GM21786 (cell line): ENCODE measurements around the gene NRK.
"Not testable (repeated sequence)": the region's sequence is repeated elsewhere in the genome, so short reads cannot be mapped to it uniquely, and the experiment has no call there.

Source experiments
- ATAC-seq: cut with Tn5 transposase; IDR thresholded peaks from one replicate; pipeline ENCODE4 v1.9.1; 2021; ENCODE audit not compliant: unreplicated experiment

NRK gene, protein sequence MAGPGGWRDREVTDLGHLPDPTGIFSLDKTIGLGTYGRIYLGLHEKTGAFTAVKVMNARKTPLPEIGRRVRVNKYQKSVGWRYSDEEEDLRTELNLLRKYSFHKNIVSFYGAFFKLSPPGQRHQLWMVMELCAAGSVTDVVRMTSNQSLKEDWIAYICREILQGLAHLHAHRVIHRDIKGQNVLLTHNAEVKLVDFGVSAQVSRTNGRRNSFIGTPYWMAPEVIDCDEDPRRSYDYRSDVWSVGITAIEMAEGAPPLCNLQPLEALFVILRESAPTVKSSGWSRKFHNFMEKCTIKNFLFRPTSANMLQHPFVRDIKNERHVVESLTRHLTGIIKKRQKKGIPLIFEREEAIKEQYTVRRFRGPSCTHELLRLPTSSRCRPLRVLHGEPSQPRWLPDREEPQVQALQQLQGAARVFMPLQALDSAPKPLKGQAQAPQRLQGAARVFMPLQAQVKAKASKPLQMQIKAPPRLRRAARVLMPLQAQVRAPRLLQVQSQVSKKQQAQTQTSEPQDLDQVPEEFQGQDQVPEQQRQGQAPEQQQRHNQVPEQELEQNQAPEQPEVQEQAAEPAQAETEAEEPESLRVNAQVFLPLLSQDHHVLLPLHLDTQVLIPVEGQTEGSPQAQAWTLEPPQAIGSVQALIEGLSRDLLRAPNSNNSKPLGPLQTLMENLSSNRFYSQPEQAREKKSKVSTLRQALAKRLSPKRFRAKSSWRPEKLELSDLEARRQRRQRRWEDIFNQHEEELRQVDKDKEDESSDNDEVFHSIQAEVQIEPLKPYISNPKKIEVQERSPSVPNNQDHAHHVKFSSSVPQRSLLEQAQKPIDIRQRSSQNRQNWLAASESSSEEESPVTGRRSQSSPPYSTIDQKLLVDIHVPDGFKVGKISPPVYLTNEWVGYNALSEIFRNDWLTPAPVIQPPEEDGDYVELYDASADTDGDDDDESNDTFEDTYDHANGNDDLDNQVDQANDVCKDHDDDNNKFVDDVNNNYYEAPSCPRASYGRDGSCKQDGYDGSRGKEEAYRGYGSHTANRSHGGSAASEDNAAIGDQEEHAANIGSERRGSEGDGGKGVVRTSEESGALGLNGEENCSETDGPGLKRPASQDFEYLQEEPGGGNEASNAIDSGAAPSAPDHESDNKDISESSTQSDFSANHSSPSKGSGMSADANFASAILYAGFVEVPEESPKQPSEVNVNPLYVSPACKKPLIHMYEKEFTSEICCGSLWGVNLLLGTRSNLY (N-terminal part only)

DNA sequence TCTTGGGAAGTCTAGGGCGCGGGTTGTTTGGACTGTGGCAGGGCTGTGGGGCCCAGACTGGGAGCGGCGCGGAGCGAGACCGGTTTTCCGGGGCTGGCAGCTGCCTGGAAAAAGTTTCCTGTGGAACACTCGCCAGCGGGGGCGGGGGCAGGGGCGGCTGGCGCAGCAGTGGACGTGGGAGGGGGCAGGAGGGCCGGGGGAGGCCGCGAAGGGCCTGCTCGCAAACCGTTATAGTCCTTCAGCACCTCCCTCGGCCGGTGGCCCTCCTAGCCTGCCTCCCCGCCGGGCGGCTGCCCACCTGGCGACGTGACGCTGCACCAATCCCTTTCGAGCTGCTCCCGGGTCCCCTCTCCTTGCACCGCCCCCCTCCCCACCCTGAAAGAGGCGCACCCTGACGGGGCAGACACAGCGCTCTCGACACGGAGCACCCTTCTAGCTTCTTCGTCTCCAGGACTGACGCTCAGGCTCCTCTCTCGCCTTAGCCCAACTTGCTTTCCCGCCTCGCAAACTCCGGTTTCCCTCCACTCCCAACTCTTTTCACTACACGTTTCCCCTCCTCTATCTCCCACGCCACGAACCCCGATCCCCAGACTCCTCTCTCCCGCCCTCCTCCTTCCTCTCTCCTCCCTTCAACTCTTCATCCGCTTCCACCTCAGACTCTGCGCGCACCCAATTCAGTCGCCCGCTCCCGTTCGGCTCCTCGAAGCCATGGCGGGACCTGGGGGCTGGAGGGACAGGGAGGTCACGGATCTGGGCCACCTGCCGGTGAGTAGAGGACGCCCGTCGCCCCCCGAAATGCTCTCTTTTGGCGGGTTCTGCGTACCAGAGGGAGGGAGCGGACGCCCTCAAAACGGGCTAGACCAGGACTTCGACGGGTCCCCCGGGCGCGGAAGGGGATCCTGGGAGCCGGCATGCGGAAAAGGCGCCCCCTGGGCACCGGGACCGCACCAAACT lies at the start of gene NRK:
Gene NRK (plus strand): TSS at position 402 of the 954 bp plus-strand sequence. CDS start 307 bp downstream, at position 709.
- no peak for ATAC-seq

DNA sequence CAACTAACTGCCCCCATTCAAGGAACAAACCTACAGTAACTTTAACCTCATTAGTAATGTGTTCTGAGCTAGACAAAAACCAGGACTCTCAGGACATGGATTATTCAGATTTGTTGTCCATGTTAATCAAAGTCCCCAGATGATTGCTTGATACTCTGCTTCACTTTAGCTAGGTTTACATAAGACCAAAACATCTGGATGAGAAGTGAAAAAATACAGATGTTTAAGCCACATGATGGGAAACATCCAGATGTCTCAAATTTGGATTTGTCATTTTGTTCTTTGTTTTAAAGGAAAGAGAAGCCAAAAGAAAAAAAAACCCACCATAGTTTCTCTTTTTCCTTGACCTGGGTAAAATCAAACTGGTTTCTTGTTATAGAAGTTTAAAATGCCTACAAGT lies 48.5 kb upstream of the NRK start:
- ATAC-seq, result no peak

DNA sequence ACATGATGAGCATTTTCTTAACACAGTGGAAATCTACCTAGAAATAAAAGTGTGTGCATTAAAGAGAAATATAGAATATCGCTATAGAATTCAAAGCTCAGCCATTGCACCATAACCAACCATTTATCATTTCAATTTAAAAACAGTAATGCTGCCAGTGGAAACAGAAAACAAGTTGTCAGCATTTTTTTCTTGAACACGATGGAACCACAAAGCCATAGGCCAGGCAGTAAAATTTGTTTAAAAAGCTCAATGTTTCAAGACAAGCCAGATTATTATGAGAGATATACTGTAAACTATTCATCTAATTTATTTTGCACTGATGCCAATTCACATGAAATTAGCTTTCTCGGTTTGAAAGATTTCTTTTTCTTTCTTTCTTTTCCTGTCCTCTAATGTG lies 46.7 kb upstream of the NRK start:
- ATAC-seq, result no peak

DNA sequence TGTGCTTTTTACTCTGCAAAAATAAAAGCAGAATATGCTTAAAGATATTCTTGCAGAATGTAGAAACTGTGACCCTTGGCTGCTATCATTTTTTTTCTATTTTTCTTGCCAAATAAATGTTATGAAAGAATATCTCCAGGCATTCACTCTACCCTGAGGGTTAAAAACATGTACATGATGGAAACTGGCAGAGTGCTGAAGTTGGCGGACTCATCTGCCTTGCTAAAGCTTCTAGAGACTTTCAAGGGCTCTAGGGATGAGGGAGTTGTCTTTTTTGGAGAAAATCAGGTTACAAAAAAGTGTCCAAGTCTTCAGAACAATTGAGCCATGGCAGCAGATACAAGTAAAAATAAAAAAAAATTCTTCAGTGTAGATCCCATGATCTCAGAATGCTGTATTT lies 40.5 kb upstream of the NRK start:
- no peak for ATAC-seq

DNA sequence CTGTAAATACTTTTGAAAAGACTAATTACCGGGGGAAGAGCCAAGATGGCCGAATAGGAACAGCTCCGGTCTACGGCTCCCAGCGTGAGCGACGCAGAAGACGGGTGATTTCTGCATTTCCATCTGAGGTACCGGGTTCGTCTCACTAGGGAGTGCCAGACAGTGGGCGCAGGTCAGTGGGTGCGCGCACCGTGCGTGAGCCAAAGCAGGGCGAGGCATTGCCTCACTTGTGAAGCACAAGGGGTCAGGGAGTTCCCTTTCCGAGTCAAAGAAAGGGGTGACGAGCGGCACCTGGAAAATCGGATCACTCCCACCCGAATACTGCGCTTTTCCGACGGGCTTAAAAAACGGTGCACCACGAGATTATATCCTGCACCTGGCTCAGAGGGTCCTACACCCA lies 25.5 kb upstream of the NRK start:
- ATAC-seq, result not testable (repeated sequence)

DNA sequence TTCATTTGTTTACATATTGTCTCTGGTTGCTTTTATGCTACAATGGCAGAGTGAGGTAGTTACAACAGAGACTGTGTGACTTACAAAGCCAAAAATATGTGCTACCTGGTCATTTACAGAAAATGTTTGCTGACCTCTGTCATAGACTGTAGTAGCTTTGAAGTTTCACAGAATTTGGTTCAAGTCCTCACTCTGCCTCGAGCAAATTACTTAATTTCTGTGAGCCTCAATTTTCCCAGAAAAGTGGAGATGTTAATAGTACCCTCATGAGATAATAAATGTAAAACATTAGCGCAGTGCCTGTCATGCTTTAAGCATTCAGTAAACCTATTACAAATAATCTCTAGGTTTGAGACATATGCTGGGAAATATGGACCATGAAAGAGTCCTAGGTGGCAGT lies 18.4 kb upstream of the NRK start:
- no peak for ATAC-seq

DNA sequence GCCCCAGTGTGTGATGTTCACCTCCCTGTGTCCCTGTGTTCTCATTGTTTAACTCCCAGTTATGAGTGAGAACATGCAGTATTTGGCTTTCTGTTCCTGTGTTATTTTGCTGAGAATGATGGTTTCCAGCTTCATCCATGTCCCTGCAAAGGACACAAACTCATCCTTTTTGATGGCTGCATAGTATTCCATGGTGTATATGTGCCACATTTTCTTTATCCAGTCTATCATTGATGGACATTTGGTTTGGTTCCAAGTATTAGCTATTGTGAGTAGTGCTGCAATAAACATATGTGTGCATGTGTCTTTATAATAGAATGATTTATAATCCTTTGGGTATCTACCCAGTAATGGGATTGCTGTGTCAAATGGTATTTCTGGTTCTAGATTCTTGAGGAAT lies 16.7 kb upstream of the NRK start:
- ATAC-seq, result not testable (repeated sequence)

DNA sequence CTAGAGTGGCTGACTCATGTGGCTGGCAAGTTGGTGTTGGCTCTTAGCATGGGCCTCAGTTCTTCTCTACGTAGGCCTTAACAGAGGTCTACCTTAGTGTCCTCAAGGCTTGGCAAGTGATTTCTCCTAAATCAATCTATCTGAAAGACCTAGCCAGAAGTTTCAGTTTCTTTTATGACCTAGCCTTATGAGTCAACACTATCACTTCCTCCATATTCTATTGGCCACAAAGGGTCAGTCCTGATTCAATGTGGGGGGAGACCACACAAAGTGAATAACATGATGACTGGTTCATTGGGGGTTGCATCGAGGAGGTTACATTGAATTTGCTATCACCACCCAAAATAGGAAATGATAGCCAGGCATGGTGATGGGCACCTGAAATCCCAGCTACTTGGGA lies 5.8 kb upstream of the NRK start:
- no peak for ATAC-seq

DNA sequence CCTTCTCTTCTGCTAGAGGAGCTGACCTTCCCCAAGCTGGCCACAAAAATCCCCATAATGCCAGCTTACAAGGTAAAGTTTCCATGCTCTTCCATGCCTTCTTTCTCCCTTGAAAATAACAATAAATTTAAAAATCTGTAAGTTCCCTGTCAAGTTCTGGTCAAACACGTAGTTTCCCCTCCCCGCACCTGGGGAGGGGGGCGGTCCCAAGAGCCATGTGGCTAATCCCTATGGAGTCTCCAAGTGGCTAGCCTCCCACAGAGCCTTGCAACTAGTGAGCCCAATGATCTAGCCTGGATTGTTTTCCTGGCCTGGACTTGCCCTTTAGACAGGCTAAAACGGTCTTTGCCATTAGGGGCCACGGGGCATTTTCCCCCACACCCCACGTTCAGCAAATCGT lies 2.1 kb upstream of the NRK start:
- ATAC-seq, result no peak

DNA sequence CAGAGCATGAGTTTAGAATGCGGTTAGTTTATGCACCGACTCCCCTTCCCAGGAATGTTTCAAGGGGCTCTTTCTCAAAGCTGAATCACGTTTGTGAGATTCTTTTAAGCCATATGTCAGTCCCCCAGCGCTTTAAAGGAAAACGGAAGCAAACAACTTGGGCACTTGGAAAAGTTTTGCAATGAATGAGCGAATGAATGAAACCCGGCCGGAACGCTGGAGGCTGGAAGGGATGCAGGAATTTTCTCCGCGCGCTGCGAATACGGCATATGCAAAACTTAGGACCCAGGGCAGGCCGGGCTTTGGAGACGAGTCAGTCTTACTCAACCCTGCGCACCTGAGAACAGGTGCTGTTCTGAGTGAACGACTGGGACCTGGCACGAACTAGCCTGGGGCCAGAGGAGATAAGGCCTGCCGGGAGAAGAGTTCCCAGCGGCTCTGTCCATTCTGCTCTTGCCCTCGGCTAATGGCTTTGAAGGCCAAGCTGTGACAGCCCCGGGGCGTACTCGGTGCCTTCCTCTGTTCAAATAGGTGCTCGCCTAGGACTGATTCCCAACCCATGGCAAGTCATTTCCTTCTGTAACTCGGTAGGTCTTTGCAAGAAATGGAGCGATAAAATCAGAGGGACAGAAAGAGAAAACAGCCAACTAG lies 743 bp upstream of the NRK start:
- no peak for ATAC-seq

DNA sequence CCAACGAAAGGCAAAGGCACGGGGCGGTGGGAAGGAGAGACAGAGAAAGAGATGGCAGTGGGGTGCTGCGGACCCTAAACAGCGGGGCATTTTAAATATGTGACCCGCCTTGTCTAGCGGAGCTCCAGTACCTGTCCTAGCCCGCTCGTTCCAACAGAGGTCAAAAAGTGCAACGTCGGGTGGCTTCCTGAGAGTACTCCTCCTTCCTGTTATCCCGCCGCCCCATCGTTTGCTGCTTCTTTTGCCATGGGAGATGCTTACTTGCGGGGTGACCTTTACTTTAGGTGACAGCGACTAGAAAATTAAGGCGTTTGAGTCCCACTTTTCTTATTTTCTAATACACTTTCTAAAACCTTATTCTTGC lies 735 bp downstream of the NRK start:
- ATAC-seq, result no peak

DNA sequence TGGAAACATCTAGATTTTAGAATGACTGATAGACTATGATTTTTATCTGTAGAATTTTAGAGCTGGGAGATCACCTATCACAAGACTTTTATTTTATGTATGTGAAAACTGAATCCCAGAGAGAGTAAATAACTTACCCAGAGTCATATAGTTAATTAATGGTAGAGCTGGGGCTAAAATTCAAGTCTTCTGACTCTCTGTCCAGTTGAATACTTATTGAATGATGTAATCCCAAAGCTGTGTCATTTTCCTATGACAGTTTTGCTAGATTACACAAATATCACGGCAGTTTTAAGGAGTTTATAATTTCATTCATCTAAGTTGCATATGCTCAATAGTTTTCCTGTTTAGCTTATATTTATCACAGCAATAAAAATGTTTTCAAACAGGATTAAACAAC lies 6.7 kb downstream of the NRK start:
- ATAC-seq, result no peak

DNA sequence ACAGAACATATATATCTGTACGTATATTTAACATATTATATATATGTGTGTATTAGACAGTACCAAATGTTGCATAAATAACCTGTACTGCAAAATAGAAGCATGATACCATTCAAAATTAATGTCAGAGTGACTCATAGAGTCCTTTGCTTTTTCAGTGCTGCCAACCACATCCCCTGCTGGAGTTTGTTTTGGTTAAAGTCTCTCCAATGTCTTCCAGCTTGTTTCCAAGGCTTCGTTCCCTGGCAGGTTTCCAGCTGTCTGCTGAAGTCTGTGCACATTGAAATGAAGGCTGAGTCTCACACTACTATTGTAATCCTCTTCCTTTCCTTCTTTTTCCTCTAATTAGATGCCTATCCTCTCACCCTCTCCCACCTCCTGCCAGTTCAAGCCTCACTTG lies 14.9 kb downstream of the NRK start:
- ATAC-seq, result no peak

DNA sequence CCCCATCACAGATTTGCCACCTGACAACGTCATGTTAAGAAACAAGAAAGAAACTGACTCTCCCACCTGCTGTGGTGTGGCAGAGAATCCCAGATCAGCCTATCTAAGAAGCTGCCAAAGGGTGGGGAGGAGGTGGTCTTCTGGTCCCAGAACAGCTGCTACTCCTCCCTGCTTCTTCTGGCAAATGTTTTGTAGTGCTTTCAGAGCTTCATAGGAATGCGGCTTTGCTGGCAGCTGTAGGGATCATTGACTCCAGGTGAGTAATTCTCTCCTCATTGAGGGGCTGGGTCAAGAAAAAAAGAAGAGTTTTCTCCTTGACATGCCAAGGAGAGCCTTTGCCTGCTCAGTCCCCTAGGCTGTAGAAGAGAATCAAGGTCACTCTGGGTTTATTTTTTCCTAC lies 23.3 kb downstream of the NRK start:
- no peak for ATAC-seq

DNA sequence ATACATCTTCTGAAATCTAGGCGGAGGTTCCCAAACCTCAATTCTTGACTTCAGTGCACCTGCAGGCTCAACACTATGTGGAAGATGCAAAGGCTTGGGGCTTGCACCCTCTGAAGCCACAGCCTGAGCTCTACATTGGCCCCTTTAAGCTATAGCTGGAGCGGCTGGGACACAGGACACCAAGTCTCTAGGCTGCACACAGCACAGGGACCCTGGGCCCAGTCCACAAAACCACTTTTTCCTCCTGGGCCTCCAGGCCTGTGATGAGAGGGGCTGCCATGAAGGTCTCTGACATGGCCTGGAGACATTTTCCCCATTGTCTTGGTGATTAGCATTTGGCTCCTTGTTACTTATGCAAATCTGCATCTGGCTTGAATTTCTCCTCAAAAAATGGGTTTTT lies 27.8 kb downstream of the NRK start:
- not testable (repeated sequence) for ATAC-seq

DNA sequence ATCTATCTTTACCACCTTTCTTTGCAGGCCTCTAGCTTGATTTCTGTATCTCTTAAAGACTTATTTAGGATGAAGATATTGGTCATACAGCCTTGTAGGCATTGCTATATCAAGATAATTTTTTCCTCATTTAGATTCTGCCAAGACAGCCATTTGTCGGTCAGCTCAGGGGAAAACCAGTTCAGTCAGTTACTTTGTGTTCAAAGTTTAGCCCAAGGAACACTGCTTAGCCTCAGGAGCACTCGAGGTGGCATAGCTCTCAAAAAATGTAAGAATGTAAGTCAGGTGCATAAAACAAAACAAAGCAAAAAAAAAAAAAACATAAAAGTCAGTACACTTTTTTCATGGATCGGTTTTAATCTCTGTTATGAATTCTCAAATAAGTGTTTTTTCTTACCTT lies 43.4 kb downstream of the NRK start:
- ATAC-seq, result no peak

DNA sequence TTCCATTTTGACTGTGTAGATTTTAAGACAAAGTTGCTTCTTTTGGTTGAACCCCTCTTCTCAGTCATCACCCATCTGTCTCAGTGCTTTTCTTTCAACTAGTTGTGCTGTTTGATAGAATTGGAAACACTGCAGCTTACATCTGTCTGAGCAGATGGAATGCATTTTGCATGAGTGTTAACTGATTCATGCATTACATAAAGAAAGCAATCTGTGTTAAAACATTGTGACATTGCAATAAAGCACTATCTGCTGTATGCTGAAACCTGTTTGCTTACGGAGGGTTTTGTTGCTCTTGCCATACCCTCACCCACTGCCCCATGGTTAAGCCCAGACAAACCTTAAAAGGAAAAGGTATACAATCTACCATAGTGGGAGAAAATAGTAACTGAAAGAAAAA lies 47.4 kb downstream of the NRK start:
- no peak for ATAC-seq

DNA sequence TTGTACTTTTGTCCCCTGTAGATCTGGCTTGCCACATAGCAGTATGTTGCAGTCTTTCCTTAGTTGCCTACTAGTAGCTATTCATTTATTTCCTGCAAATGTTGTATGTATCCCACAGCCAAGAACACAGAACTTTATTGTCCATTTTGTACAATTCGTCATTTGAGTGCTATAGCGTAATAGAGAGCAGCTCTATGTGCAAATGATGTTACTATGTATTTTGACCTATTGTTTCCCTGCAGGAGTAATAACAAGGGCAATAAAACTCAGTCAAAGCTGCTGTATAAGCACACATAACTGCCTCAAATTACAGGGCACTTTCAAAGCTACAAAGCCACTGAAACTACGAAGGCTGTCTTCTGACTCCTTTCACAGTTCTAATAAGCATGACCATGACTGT lies 48.1 kb downstream of the NRK start:
- no peak for ATAC-seq

DNA sequence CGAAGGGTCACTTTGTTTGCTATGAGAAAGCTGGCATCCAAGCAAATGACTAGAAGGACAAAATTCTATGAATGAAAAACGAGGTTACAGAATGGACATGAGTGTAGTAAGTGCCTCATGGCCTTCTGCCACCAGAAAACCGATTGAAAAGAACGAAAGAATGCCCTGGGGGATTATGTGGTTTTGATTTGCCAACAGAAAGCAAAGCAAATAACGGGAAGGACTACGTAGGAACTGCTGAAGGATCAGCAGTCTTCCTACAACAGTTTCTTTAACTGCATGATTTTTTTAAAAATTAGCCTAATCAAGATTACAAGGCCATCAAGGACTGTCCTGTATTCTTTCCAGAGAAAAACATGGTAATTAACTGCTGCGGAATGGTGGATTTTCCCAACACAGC lies 50.6 kb downstream of the NRK start:
- ATAC-seq, result no peak

DNA sequence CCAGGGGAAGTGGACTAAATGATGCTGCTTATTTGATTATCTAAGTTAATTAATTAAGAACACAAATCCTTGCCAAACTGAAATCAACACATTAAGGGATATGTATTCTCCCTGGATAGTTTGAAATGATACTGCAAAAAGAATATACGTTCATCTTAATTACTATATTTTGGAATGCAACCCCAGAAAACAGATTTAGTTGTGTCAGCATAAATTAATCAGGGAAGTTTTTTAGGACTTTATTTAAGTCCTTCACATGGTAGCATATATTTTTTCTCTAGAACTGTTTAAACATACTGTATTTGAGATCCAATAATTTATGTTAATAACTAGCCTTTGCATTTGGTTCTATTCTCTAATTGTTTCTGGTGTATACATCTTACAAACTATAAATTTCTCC lies 52.5 kb downstream of the NRK start:
- ATAC-seq, result no peak
